ENCODE results near the gene ANAPC1. TPM values are rescaled to one million over a fixed set of nuclear protein-coding genes. Genes with fewer than 3 reads are reported as not detected.
"Not testable (repeated sequence)": the region's sequence is repeated elsewhere in the genome, so short reads cannot be mapped to it uniquely, and the experiment has no call there.

ANAPC1 gene
- total and polyA plus RNA-seq, 2 experiments from 2014 or later = 17.8 to 175 TPM

GRCh38 chr2:111750641-111751040 lies 133.4 kb downstream of the ANAPC1 start:
- not testable (repeated sequence) for ATAC-seq; H3K36me3 ChIP-seq (ENCODE audit: insufficient read depth); H4K20me1 ChIP-seq (replicated peaks; ENCODE audit: insufficient read depth); DNase-seq (ENCODE audit: low spot score); H3K36me3 Mint-ChIP-seq (ENCODE audit: low read depth); H2AFZ ChIP-seq; H3K27ac ChIP-seq (ENCODE audit: low read depth); H3K79me2 ChIP-seq (replicated peaks; ENCODE audit: insufficient read depth); H3K4me3 Mint-ChIP-seq; H3K9me2 ChIP-seq (ENCODE audit: insufficient read depth); H3K4me2 ChIP-seq; H3K27me3 Mint-ChIP-seq (ENCODE audit: insufficient read depth, low read depth, poor library complexity); H3K9me3 Mint-ChIP-seq; H3F3A ChIP-seq (replicated peaks; ENCODE audit: low read depth); H3K4me1 Mint-ChIP-seq; H3K4me1 ChIP-seq (ENCODE audit: insufficient read depth); H3K27me3 ChIP-seq (ENCODE audit: insufficient read depth); H3K4me3 ChIP-seq; H3K27ac Mint-ChIP-seq

- not testable (repeated sequence) for H3K4me1 ChIP-seq (ENCODE audit: insufficient read depth); H3K4me1 Mint-ChIP-seq; H3K27me3 Mint-ChIP-seq (ENCODE audit: insufficient read depth, low read depth, poor library complexity); H3K27me3 ChIP-seq (ENCODE audit: insufficient read depth); H3K36me3 Mint-ChIP-seq (ENCODE audit: low read depth); H3K27ac ChIP-seq (ENCODE audit: low read depth); ATAC-seq; H3F3A ChIP-seq (replicated peaks; ENCODE audit: low read depth); H3K9me3 Mint-ChIP-seq; H3K79me2 ChIP-seq (replicated peaks; ENCODE audit: insufficient read depth); H3K36me3 ChIP-seq (ENCODE audit: insufficient read depth); H3K4me2 ChIP-seq; H2AFZ ChIP-seq; DNase-seq (ENCODE audit: low spot score); H3K4me3 ChIP-seq; H4K20me1 ChIP-seq (replicated peaks; ENCODE audit: insufficient read depth); H3K9me2 ChIP-seq (ENCODE audit: insufficient read depth); H3K27ac Mint-ChIP-seq; H3K4me3 Mint-ChIP-seq
Measured at GRCh38 chr2:111748429-111748828, 135.6 kb downstream of the ANAPC1 start.

GRCh38 chr2:111747410-111748115 lies 136.4 kb downstream of the ANAPC1 start:
- ATAC-seq (peak; percentile 96), DNase-seq (ENCODE audit: low spot score) (peak; percentile 4)
- not testable (repeated sequence) for H3K4me1 ChIP-seq (ENCODE audit: insufficient read depth); H3K27me3 ChIP-seq (ENCODE audit: insufficient read depth); H3K36me3 ChIP-seq (ENCODE audit: insufficient read depth); H3K36me3 Mint-ChIP-seq (ENCODE audit: low read depth); H3K9me2 ChIP-seq (ENCODE audit: insufficient read depth); H3K9me3 Mint-ChIP-seq; H3K27me3 Mint-ChIP-seq (ENCODE audit: insufficient read depth, low read depth, poor library complexity); H2AFZ ChIP-seq; H3F3A ChIP-seq (replicated peaks; ENCODE audit: low read depth); H3K4me1 Mint-ChIP-seq; H3K27ac ChIP-seq (ENCODE audit: low read depth); H4K20me1 ChIP-seq (replicated peaks; ENCODE audit: insufficient read depth); H3K4me3 ChIP-seq; H3K27ac Mint-ChIP-seq; H3K4me2 ChIP-seq; H3K4me3 Mint-ChIP-seq; H3K79me2 ChIP-seq (replicated peaks; ENCODE audit: insufficient read depth)
- TF ChIP-seq CTCF (conservative IDR thresholded peaks at IDR 0.05; ENCODE audit: low read depth in 2 of 2) = peak; percentile 41 to 55
- TF ChIP-seq ZNF331 (CRISPR knock-in tag; IDR thresholded peaks at IDR 0.05; ENCODE audit: low read depth) = 0 out of 2 replicates have a peak, but pooled peaks have one; percentile 23

GRCh38 chr2:111744751-111745150 lies 139.2 kb downstream of the ANAPC1 start:
- not testable (repeated sequence) for H3K27me3 Mint-ChIP-seq (ENCODE audit: insufficient read depth, low read depth, poor library complexity); H3K4me3 ChIP-seq; H3K4me1 ChIP-seq (ENCODE audit: insufficient read depth); H3F3A ChIP-seq (replicated peaks; ENCODE audit: low read depth); H4K20me1 ChIP-seq (replicated peaks; ENCODE audit: insufficient read depth); H3K4me1 Mint-ChIP-seq; H3K9me3 Mint-ChIP-seq; H3K9me2 ChIP-seq (ENCODE audit: insufficient read depth); H3K27ac Mint-ChIP-seq; H3K27ac ChIP-seq (ENCODE audit: low read depth); H2AFZ ChIP-seq; H3K36me3 ChIP-seq (ENCODE audit: insufficient read depth); H3K27me3 ChIP-seq (ENCODE audit: insufficient read depth); H3K79me2 ChIP-seq (replicated peaks; ENCODE audit: insufficient read depth); DNase-seq (ENCODE audit: low spot score); H3K4me2 ChIP-seq; H3K4me3 Mint-ChIP-seq; ATAC-seq; H3K36me3 Mint-ChIP-seq (ENCODE audit: low read depth)

- H3K79me2 ChIP-seq (replicated peaks; ENCODE audit: insufficient read depth); H3F3A ChIP-seq (replicated peaks; ENCODE audit: low read depth); H3K36me3 ChIP-seq (ENCODE audit: insufficient read depth); H3K4me2 ChIP-seq; H3K27me3 ChIP-seq (ENCODE audit: insufficient read depth); H3K4me1 Mint-ChIP-seq; H3K4me1 ChIP-seq (ENCODE audit: insufficient read depth); H3K4me3 Mint-ChIP-seq; H4K20me1 ChIP-seq (replicated peaks; ENCODE audit: insufficient read depth); H2AFZ ChIP-seq; H3K36me3 Mint-ChIP-seq (ENCODE audit: low read depth); H3K4me3 ChIP-seq; H3K9me3 Mint-ChIP-seq; H3K27ac Mint-ChIP-seq; DNase-seq (ENCODE audit: low spot score); H3K27me3 Mint-ChIP-seq (ENCODE audit: insufficient read depth, low read depth, poor library complexity); H3K27ac ChIP-seq (ENCODE audit: low read depth); H3K9me2 ChIP-seq (ENCODE audit: insufficient read depth): not testable (repeated sequence)
- peak; percentile 89 for ATAC-seq
Measured at GRCh38 chr2:111741517-111741916, 142.5 kb downstream of the ANAPC1 start.
